ENCODE data around the gene ELAVL1. TPM values are rescaled to one million over a fixed set of nuclear protein-coding genes. Genes with fewer than 3 reads are reported as not detected.

ELAVL1 gene
- total RNA-seq, 1 experiment from 2014 or later, result 85.4 TPM

DNA sequence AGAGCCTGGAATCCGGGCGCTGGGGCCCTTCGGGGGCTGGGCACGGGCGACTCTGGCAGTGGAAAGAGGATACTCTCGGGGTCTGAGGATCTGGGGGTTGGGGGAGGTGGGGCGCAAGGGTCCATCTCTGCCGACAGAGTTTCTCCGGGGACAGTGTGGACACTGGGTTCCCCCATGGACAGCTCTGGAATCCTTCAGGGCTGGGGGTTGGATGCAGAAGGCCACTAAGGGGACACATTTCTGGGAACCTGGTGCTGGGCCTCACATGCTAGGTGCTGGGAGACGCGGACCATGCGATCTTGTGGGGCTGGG is 88.5 kb downstream of the ELAVL1 start:
- Histone ChIP-seq H3K36me3 (replicated peaks; ENCODE audit: control insufficient read depth, insufficient read depth, low read length) (no peaks in the 10 kb centered on the region; the same call in none of the 2 replicates), H3K4me3 (ENCODE audit: insufficient read depth, low read depth, low read length) (peak overlapping the region; percentile 41), H3K27me3 (ENCODE audit: control insufficient read depth, insufficient read depth, low read length) (peaks cover 49% of the 10 kb centered on the region)
- DNase-seq, result no peak

DNA sequence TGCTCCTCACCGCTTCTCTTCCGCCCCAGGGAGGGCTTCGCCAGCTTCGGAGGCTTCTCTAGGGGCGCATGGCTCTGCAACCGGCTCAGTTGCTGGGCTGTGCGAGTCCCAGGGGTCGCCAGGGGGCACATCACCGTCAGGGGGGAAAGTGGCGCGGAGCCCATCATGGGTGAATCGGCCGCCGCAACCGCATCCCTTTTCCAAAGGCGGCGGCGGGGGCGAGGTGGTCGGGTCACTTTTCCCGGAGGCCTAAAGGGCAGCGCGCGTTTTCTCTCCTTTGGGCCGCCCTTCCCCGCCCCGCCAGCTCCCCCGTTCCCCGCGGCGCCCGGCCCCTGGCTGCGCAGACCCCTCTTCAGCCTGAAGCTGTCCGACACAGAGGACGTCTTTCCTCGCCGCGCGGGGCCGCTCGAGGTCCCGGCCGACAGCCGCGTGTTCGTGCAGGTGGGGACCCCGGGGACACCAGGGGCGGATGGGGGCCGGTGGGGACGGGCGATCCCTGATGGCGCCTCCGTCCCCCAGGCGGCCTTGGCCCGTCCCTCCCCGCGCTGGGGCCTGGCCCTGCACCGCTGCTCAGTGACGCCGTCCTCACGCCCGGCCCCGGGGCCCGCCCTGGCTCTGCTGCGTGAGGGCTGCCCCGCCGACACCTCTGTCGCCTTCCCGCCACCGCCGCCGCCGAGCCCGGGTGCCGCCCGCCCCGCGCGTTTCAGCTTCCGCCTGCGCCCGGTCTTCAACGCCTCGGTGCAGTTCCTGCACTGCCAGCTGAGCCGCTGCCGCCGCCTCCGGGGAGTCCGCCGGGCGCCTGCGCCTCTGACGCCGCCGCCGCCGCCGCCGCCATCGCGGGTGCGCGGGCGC is 89.1 kb downstream of the ELAVL1 start:
- Histone ChIP-seq H3K27me3 (ENCODE audit: control insufficient read depth, insufficient read depth, low read length) (peaks cover 49% of the 10 kb centered on the region), H3K36me3 (replicated peaks; ENCODE audit: control insufficient read depth, insufficient read depth, low read length) (no peaks in the 10 kb centered on the region; the same call in 1 of the 2 replicates), H3K4me3 (ENCODE audit: insufficient read depth, low read depth, low read length) (peak overlapping the region; percentile 41)
- DNase-seq, result peak; percentile 90

DNA sequence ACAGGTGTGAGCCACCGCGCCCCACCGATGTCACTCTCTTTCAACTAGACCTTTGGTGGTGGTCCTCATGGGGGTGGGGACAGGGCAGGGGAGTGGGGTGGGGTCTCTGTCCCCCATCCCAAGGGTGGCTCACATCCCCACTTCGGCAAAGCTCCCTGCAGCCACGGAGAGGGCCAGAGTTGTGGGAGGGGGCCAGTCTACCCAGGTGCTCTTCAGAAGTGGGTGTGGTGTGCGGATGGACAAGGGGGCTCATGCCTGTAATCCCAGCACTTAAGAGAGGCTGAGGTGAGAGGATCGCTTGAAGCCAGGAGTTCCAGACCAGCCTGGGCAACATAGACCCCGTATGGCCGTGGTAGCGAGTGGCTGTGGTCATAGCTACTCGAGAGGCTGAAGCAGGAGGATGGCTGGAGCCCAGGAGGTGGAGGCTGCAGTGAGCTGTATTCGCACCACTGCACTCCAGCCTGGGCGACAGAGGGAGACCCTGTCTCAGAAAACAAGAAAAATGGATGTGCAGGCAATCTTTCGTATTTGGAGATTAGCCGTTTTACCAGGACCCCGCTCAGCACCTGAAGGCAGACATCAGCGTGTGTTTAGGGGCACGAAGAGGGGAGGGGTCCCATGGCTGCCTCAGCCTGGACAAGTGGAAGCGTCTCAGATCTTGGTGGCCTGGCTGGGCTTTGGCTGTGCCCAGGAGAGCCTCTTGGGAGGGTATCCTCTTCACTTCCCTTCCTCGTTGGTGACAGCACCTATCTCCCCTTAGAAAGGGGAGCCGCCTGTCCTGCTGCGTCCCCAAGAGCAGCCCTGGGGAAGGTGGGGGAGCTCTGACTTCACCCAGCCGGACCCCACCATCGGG is 90.0 kb downstream of the ELAVL1 start:
- Histone ChIP-seq H3K27me3 (ENCODE audit: control insufficient read depth, insufficient read depth, low read length) (peaks cover 49% of the 10 kb centered on the region), H3K4me3 (ENCODE audit: insufficient read depth, low read depth, low read length) (peak overlapping the region; percentile 41), H3K36me3 (replicated peaks; ENCODE audit: control insufficient read depth, insufficient read depth, low read length) (no peaks in the 10 kb centered on the region; the same call in none of the 2 replicates)
- DNase-seq, result no peak

DNA sequence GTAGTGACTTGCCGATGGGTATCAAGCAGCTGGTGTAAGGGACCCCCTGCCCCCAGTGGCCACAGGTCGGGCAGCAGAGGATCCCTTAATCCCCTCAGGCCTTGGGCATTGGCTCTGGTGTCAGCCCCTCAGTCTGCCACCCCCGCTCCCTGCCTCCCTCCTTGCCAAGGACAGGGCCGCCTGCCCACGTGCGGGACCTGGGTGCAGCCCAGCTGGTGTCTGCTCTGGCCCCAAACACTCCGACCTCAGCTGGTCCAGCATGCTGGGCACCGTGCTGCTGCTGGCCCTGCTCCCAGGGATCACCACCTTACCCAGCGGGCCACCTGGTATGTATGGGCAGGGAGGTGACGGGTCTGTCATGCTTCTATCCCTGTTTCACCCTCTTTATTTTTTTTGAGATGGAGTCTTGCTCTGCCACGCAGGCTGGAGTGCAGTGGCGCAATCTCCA is 90.8 kb downstream of the ELAVL1 start, which contains the start of gene TGFBR3L:
Gene TGFBR3L (plus strand): TSS at position 233 of the 448 bp plus-strand sequence.
- no peak for DNase-seq
- H3K36me3 ChIP-seq (replicated peaks; ENCODE audit: control insufficient read depth, insufficient read depth, low read length), result peaks cover 1% of the 10 kb centered on the region
- H3K4me3 ChIP-seq (ENCODE audit: insufficient read depth, low read depth, low read length), result no peak within 1 kb of the TSS
- H3K27me3 ChIP-seq (ENCODE audit: control insufficient read depth, insufficient read depth, low read length), result peaks cover 48% of the 10 kb centered on the region

DNA sequence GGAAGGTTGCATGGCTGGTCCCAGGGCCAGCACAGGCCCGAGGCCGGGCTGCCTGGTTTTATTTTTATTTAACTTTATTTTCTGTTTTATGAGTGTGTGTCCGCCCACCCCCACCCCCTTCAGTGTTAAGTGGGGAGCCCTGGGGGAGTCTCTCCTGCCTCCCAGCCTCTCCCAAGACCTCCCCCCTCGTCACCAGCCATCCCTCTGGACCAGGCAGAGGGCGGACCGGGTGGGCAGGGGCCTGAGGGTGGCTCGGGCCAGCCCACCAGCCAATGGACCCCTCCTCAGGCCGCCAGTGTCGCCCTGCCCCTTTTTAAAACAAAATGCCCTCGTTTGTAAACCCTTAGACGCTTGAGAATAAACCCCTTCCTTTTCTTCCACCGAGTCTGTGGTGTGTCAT is 91.3 kb downstream of the ELAVL1 start:
- Histone ChIP-seq H3K36me3 (replicated peaks; ENCODE audit: control insufficient read depth, insufficient read depth, low read length) (peaks cover 1% of the 10 kb centered on the region), H3K4me3 (ENCODE audit: insufficient read depth, low read depth, low read length) (no peak overlapping the region), H3K27me3 (ENCODE audit: control insufficient read depth, insufficient read depth, low read length) (peaks cover 44% of the 10 kb centered on the region)
- DNase-seq, result no peak

DNA sequence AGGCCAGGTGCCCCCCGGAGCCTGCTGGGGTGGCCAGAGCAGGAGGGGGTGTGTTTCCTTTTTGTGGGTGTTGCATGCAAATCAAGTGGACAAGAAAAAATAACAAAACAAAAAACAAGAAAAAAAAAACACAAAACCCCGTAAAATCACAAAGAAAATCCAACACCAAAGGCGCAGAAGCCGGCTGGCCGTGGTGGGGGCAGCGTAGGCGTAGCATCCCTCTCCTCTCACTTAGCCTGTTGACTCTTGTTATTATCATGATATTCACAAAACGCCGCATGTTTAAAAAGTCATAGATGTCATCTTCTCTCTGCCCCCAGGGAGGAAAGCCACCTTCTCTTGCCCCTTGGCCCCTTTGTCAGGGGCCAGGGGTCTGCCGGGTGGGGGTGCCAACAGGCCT is 91.8 kb downstream of the ELAVL1 start:
- DNase-seq, result no peak
- Histone ChIP-seq H3K4me3 (ENCODE audit: insufficient read depth, low read depth, low read length) (no peak overlapping the region), H3K36me3 (replicated peaks; ENCODE audit: control insufficient read depth, insufficient read depth, low read length) (peaks cover 1% of the 10 kb centered on the region), H3K27me3 (ENCODE audit: control insufficient read depth, insufficient read depth, low read length) (peaks cover 39% of the 10 kb centered on the region)

DNA sequence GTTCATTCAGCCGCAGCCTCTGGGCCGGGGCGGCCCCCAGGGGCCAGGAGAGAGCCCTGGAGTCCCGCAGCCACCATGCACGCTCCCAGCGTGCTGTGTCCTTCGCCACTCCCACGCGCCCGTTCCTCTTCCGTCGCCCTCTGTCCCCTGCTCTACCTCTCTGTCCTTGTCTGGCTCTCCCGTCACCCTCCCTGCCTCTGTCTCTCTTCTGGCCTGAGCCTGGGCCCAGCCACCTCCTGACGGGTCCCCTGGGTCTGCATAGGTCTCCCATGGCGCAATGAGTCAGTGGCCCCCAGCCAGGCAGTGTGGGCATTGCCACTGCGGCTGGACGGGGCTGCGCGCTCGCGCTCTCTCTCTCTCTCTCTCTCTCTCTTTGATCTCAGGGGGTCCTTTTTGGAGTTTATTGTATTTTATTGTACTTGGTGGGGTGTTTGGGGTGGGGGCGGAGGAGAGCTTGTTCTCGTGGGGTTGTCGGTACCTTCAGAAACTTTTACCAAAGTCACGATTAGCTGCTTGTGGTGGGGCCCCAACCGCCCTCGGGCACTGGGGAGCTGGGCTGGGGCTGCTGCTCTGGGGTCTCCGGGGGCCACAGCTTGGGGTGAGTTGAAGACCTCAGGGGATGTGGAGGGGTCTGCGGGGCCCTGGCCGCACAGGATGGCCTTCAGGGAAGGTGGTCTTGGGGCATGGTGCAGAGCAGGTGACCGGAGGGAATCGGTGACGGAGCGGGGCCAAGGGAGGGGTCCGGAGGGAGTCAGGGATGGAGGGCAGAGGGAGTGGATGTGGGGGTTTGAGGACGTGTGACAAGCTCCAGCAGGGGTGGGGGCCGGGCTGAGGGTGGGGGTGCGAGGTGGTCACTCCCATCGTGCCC is 92.5 kb downstream of the ELAVL1 start:
- no peak for DNase-seq
- peaks cover 33% of the 10 kb centered on the region for H3K27me3 ChIP-seq (ENCODE audit: control insufficient read depth, insufficient read depth, low read length)

DNA sequence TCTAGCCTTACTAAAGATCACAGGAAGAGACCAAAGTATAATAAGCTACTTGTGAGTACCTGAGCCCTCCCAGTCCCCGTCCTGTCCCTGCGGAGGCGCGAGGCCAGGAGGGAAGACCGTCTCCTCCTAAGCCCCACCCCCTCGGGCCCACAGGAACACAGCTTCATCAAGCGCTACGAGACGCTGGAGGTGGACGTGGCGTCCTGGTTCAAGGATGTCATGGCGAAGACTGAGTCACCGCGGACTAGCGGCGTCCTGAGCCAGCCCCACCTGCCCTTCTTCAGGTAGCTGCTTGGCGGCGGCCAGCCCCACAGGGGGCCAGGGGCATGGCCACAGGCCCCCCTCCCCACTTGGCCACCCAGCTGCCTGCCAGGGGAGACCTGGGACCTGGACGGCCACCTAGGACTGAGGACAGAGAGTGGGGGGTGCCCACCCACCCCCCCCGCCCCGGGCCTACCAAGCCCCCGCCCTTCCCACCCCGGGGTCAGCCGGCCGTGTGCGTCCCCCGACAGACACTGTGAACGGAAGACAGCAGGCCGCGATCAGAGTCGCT is 93.2 kb downstream of the ELAVL1 start:
- H3K27me3 ChIP-seq (ENCODE audit: control insufficient read depth, insufficient read depth, low read length), result peaks cover 26% of the 10 kb centered on the region
- no peak overlapping the region for H3K4me3 ChIP-seq (ENCODE audit: insufficient read depth, low read depth, low read length)
- DNase-seq, result no peak
- peaks cover 1% of the 10 kb centered on the region for H3K36me3 ChIP-seq (replicated peaks; ENCODE audit: control insufficient read depth, insufficient read depth, low read length)

More for the DNA sequence above, 92.5 kb downstream of the ELAVL1 start:
- H3K36me3 ChIP-seq (replicated peaks; ENCODE audit: control insufficient read depth, insufficient read depth, low read length), result peaks cover 1% of the 10 kb centered on the region
- no peak overlapping the region for H3K4me3 ChIP-seq (ENCODE audit: insufficient read depth, low read depth, low read length)

DNA sequence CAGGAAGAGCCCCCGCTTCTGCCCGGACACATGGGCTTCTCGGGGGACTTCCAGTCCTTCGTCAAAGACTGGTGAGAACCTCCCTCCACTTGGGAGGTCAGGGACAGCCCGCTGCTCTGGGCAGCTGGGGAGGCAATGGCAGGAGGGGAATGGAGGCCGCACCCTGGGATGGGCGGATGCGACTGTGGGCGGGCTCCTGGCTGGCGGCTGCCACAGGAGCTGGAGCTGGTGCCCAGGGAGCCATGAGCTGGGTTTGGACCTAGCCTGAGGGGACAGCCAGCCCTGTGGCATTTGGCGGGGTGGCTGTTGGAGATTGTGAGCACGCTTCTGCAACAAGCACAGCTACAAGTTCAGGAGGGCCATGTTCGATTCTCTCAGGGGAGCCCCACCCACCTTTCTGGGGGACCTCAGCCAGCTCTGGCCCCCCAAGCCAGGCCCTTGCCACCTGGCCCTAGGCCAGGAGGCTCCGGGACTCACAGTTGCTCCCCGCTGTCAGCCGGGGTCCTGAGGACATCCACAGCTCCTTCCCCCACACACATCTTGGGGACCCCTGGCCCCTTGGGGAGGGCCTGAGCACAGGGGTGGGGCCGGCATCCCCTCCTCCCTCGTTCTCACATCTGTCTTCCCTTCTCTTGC is 93.8 kb downstream of the ELAVL1 start:
- Histone ChIP-seq H3K36me3 (replicated peaks; ENCODE audit: control insufficient read depth, insufficient read depth, low read length) (peaks cover 1% of the 10 kb centered on the region), H3K4me3 (ENCODE audit: insufficient read depth, low read depth, low read length) (no peak overlapping the region), H3K27me3 (ENCODE audit: control insufficient read depth, insufficient read depth, low read length) (peaks cover 22% of the 10 kb centered on the region)
- DNase-seq, result no peak

DNA sequence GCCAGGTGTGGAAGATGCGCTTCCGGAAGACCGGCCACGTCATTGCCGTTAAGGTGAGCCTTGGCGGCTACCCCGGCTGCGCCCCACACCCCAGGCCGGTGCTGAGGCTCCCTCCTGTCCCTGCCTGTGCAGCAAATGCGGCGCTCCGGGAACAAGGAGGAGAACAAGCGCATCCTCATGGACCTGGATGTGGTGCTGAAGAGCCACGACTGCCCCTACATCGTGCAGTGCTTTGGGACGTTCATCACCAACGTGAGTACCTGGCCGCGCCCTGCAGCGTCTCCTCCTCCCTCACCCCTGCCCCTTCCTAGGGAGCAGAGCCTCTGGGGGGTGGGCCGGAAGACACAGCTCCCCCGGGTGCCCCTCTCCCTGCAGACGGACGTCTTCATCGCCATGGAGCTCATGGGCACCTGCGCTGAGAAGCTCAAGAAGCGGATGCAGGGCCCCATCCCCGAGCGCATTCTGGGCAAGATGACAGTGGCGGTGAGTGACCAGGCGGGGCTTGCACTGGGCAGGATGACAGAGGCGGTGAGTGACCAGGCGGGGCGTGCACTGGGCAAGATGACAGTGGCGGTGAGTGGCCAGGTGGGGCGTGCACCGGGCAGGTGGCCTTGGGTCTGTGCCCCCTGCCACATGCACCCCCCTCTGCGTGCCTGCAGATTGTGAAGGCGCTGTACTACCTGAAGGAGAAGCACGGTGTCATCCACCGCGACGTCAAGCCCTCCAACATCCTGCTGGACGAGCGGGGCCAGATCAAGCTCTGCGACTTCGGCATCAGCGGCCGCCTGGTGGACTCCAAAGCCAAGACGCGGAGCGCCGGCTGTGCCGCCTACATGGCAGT is 94.9 kb downstream of the ELAVL1 start:
- Histone ChIP-seq H3K36me3 (replicated peaks; ENCODE audit: control insufficient read depth, insufficient read depth, low read length) (peaks cover 1% of the 10 kb centered on the region), H3K27me3 (ENCODE audit: control insufficient read depth, insufficient read depth, low read length) (peaks cover 12% of the 10 kb centered on the region)
- DNase-seq, result no peak

DNA sequence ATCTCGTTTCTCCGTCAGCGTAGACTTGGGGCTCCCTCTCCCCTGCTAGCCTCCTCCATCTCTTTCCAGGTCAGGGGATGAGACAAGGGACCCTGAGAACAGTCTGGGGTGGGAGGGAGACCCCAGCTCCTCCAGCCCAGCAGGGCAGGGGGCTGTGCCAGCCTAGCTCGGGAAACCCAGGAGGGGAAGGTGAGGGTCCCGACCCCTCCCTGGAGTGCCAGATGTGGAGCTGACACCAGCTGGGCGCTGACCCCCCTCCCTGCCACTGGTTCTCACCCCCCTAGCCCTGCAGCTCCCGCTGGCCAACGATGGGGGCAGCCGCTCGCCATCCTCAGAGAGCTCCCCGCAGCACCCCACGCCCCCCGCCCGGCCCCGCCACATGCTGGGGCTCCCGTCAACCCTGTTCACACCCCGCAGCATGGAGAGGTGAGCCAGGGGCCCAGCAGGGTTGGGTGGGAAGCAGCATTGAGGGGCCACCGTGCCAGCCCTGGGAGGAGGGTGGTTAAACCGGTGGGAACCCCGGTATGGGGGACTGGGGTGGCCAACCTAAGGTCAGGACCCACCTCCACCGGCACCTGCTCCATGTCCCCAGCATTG is 95.9 kb downstream of the ELAVL1 start:
- DNase-seq, result no peak
- Histone ChIP-seq H3K36me3 (replicated peaks; ENCODE audit: control insufficient read depth, insufficient read depth, low read length) (peaks cover 1% of the 10 kb centered on the region), H3K27me3 (ENCODE audit: control insufficient read depth, insufficient read depth, low read length) (peaks cover 4% of the 10 kb centered on the region), H3K4me3 (ENCODE audit: insufficient read depth, low read depth, low read length) (no peak overlapping the region)

More for the DNA sequence above, 94.9 kb downstream of the ELAVL1 start:
- H3K4me3 ChIP-seq (ENCODE audit: insufficient read depth, low read depth, low read length), result no peak overlapping the region

DNA sequence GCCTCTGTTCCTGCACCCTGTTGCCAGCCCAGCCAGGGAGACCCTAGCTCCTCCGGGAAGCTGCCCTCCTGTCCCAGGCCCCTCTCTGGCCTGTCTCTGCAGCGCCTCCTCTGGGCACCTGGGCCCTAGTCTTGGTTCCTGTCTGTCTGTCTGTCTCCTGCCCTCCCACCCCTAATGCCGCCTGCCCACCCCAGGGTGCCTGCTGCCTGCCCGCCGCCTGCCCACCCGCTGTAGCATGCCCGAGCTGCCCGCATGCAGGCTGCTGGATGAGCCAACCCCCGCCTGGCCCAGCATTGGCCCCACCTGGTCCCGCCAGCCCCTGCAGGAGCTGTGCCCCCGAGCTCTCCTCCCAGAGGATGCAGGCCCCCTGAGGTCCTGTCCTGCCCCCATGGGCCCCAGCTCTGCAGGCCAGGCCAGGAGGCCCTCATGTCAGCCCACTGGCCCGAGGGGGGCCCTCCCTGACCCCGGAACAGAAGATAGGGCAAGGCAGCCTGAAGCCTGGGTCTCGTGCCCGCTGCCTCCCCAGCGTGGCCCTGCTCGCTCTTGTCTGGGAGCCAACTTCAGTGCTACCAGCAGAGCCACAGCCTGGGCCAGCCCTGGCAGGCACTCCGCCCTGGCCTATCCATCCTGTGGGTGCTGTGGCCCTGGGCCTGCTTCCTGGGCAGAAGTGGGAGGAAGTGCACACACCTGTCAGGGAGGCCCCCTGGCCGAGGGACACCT is 96.5 kb downstream of the ELAVL1 start:
- Histone ChIP-seq H3K4me3 (ENCODE audit: insufficient read depth, low read depth, low read length) (no peak overlapping the region), H3K27me3 (ENCODE audit: control insufficient read depth, insufficient read depth, low read length) (no peaks in the 10 kb centered on the region), H3K36me3 (replicated peaks; ENCODE audit: control insufficient read depth, insufficient read depth, low read length) (peaks cover 1% of the 10 kb centered on the region)
- DNase-seq, result peak; percentile 83

Measured in H7 (cell line).